GM21786 (cell line): ENCODE data around the gene LDHAL6A.
"Not testable (repeated sequence)": the region's sequence is repeated elsewhere in the genome, so short reads cannot be mapped to it uniquely, and the experiment has no call there.

Experiments used
- ATAC-seq: cut with Tn5 transposase; IDR thresholded peaks from one replicate; pipeline ENCODE4 v1.9.1; 2021; ENCODE audit not compliant: unreplicated experiment

The LDHAL6A gene

DNA sequence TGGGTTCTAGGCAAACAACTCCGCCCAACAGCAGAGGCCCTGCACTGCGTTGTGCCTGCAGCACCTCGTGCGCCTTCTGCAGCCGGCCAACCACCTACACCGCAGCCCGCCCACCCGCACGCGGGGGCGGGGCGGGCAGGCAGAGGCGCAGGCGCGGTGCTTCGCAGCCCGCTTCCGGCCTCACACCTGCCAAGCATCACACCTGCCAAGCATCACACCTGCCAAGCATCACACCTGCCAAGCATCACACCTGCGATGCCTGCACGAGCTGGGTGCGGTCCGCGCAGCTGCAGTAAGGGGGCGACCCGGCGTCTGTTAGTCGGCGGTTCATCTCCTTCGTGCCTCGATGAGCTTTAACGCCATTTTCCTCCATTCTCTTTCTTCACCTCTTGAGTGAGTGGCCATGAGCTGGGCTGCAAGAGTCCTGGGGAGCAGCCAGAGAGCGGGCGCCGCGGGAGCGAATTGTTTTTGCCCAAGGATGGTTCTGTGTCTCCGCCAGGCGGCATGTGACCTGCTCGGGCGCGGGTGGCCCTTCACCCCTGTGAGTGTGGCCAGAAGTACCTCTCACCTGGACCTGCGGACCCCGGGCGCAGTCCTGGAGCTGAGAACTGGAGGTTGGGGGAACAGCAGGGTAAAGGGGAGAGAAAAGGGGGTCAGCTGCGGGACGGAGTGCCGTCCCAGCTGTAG lies at the start of gene LDHAL6A:
Gene LDHAL6A, plus strand, starts transcription at position 171 of the 687 bp plus-strand sequence. CDS start 825 bp downstream, outside the sequence.
- ATAC-seq, result no peak

DNA sequence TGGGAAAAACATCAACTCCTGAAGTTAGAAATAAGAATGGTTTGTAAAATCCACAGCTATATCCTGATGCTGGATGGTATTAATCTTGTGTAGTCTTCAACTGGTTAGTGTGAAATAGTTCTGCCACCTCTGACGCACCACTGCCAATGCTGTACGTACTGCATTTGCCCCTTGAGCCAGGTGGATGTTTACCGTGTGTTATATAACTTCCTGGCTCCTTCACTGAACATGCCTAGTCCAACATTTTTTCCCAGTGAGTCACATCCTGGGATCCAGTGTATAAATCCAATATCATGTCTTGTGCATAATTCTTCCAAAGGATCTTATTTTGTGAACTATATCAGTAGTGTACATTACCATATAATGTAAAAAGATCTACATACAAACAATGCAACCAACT lies 48.3 kb upstream of the LDHAL6A start:
- ATAC-seq, result not testable (repeated sequence)

DNA sequence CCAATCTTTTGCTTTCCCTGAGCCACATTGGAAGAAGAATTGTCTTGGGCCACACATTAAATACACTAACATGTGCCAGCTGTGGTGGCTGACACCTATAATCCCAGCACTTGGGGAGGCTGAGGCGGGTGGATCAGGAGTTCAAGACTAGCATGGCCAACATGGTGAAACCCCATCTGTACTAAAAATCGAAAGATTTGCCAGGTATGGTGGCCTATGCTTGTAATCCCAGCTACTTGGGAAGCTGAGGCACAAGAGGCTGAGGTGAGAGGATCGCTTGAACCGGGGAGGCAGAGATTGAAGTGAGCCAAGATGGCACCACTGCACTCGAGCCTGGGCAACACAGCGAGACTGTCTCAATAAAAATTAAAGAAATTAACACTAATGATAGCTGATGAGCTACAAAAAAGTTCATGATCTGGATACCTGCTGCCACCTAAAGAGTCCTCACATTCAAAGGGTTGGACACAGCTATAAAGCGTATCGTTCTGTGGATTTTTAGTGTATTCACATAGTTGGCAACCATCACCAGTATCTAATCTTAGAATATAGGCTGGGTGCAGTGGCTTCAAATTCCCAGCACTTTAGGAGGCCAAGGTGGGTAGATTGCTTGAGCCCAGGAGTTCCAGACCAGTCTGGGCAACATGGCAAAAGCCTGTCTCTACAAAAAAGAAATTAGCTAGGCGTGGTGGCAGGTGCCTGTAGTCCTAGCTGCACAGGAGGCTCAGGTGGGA lies 46.9 kb upstream of the LDHAL6A start:
- no peak for ATAC-seq

DNA sequence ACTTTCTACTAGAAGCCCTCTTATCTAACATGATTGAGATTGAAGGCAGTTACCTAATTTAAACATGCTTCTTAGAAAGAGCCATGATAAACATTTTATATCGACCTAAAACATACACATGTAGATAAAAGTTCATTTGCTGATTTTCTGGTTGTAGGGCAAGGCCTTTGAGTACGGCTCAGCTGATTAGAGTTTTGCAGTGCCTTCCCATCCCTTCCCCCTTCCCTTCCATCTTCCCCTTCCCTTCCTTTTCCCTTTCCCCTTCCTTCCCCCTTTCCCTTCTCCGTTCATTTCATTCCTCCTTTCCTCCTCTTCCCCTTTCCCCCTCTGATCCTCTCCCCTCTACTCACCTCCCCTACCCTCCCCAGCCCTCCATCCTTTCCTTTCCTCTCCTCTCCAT lies 39.2 kb upstream of the LDHAL6A start:
- no peak for ATAC-seq

DNA sequence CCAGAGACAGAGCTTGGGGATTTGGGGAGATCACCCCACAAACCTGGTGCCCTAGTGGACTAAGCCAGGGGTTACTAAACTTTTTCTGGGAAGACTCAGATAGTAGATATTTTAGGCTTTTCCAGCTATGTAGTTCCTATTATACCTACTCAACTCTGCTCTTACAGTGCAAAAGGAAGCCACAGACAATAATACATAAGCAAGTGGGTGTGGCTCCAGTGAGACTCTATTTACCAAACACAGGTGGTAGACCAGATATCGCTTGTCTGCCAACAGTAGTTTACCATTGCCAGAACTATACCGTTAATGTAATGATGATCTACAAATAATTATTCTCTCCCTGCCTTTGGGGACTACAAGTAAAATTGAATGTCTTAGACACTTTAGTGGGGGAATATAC lies 36.6 kb upstream of the LDHAL6A start:
- no peak for ATAC-seq

DNA sequence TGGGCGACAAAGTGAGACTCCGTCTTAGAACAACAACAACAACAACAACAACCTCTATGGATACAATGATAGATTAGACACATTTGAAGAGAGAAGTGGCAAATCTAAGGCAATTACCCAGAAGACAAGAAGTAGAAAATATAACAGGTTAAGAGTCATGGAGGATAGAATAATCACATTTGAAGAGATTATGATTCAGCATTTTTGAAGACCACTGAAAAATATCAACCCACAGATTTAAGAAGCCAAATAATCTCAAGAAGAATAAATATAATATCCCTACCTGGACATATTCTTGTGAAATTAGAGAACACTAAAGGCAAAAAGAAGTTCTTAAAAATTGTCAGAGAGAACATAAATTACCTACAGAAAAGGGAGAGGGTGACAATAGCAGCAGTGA lies 35.6 kb upstream of the LDHAL6A start:
- ATAC-seq, result no peak

DNA sequence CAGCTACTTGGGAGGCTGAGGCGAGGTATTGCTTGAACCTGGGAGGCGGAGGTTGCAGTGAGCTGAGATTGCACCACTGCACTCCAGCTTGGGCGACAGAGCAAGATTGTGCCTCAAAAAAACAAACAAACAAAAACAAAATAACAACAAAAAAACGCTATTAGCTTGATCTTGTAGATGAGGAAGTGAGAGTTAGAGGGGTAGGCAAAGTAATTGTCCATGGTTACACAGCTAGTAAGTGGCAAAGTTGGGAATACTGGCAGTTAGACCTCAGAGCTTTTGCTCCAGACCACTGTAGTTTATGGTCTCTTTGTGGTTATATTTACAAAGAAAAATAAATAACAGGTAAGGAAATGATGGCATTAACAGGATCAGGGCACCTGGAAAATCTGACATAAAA lies 28.4 kb upstream of the LDHAL6A start:
- no peak for ATAC-seq

DNA sequence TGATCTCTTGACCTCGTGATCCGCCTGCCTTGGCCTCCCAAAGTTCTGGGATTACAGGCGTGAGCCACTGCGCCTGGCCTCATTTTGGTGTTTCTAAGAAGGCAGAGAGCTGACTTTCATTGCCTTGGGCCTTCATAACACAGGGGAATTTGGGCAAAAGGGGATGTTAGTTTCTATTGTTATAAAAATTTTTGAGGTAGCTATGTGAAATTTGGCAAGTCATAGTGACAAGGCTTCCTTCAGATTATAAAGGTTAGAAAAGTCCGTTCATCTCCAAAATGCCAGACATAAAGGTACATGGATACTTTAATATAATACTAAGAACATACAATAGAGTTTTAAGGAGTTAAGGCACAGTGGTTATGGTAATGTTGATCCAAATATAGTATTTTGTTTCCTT lies 26.3 kb upstream of the LDHAL6A start:
- ATAC-seq, result no peak

DNA sequence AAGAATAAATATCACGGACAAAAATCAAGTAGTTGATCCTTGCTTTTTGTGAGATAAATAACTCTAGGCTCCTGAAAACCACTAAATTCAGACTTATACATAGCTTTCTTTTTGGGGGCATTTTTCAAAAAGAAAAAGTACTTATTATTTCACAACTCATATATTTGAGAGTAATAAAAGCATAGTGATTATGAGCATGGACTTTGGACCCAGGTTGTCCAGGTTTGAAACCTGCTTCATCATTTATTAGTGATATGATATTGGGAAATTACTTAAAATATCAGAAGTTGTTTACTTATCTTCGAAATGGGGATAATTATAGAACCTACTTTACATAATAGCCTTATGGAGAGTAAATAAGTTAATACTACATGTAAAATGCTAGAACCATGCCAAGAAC lies 17.0 kb upstream of the LDHAL6A start:
- no peak for ATAC-seq

DNA sequence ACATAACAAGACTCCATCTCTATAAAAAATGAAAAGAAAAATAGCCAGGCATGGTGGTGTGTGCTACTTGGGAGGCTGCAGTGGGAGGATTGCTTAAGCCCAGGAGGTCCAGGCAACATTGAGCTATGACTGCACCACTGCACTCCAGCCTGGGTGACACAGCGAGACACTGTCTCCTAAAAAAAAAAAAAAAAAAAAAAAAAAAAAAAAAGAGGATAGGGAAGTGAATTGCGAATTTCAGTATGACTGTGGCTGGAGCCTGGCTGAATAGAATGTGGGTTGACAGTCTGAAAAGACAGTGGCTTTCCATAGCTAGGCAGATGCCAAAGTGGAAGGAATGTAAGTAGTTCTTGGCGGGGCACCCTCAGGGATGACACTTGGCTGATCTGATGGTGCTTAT lies 6.4 kb upstream of the LDHAL6A start:
- no peak for ATAC-seq

DNA sequence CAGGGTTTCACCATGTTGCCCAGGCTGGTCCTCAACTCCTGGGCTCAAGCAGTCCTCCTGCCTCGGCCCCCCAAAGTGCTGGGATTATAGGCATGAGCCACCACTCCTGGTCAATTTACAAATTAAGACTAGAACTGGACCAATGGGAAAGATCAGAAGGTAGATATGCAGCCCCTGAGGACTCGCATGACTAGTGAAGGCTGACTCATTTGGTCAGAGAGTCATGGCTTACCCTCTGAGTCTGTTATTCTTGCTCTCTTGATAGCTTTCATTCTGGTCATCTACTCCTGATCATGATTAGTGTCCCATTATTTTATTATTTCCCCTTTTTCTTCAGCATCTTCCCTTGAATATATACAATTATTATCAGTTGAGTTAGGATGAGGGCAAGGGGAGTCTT lies 2.7 kb upstream of the LDHAL6A start:
- no peak for ATAC-seq

DNA sequence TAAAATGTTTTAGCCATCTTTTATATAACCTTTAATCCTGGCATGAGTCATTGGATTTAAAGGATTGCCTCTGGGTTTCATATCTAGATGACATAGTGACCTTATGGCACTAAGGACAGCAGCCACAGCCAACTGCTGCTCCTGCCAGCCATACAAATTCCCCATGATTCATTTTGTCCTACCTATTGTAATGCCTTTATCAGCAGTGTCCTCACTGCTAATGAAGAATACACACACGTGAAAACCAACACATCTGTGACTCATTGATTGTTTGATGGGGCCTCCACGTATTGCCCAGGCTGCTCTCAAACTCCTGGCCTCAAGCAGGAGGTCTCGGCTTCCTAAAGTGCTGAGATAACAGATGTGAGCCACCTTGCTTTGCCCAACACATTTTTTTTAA lies 1.8 kb downstream of the LDHAL6A start:
- ATAC-seq, result no peak

DNA sequence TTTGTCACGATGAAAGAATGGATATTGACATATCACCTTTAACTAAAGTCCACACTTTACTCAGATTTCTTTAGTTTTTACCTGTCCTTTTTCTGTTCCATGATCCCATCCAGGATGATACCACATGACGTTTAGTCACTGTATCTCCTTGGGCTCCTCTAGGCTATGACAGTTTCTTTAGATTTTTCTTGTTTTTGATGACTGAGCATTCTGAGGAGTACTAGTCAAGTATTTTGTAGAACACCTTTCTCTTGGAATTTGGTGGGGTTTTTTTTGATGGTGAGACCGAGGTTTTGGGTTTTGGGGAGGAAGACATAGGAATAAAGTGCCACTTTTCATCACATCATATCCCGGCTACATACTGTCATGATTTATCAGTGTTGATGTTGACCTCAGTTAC lies 4.0 kb downstream of the LDHAL6A start:
- no peak for ATAC-seq

DNA sequence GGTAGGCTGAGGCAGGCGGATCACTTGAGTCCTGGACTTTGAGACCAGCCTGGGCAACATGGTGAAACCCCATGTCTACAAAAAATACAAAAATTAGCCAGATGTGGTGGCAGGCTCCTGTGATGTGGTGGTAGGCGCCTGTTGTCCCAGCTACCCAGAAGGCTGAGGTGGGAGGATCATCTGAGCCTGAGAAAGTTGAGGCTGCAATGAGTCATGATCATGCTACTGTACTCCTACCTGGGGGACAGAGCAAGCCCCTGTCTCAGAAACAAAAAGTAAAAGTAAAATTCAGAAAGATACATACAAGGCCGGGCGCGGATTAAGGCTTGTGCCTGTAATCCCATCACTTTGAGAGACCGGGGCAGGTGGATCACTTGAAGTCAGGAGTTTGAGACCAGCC lies 6.3 kb downstream of the LDHAL6A start:
- no peak for ATAC-seq

DNA sequence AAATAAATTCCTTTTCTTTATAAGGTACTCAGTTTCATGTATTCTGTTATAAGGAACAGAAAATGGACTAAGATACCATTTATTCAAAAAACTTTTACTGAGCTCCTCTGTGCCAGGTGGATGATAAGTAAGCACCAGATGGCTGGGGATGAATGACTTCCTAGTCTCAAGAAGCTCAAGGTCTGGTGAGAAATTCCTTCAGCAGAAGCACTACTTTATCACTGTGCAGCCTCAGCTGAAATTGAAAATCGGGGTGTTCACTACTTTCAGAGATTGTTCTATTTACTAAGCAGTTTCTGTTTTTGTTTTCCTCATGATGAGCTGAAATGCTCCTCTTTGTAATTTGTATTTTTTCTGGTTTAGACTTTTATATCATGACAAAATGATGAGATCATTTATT lies 7.8 kb downstream of the LDHAL6A start:
- ATAC-seq, result no peak

DNA sequence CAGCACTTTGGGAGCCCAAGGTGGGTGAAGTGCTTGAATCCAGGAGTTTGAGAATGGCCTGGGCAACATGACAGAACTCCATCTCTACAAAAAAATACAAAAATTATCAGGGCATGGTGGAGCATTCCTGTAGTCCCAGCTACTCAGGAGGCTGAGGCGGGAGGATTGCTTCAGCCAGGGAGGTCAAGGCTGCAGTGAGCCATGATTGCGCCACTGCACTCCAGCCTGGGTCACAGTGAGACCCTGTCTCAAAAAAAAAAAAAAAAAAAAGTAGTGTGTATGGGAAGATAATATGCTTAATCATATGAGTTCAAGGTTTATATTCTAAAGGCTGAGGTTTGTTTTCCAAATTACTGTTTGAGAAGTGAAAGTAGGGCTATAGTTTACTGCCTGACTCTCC lies 10.7 kb downstream of the LDHAL6A start:
- ATAC-seq, result no peak

DNA sequence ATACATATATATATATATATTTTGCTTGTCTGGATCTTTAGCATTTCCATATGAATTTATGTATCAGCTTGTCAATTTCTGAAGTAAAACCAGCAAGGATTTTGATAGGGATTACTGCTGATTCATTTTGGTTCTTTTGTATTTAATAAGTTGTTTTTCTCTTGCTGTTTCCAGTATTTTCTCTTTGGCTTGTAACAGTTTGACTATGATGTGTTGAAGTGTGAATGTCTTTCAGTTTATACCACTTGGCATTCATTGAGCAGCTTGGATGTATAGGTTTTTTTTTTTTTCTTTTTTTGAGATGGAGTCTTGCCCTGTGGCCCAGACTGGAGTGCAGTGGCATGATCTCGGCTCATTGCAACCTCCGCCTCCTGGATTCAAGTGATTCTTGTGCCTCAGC lies 12.4 kb downstream of the LDHAL6A start:
- no peak for ATAC-seq

DNA sequence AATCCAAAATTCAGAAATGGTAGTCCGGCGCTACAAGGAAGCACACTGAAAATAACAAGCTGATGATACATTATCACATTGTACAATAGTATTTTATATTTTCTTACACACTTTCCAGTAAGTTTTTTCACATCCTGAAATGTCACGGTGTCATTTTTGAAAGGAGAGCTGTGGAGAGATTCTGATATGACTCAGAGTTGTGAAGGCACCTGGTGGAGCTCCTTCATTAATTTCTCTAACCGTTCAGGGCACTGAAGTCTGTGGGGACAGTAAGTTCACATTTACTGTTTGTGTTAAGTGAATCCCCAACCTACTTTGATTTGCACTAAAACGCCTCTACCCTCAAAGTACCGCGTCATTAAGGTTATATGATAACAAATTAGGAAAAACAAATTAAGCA lies 13.3 kb downstream of the LDHAL6A start:
- no peak for ATAC-seq

DNA sequence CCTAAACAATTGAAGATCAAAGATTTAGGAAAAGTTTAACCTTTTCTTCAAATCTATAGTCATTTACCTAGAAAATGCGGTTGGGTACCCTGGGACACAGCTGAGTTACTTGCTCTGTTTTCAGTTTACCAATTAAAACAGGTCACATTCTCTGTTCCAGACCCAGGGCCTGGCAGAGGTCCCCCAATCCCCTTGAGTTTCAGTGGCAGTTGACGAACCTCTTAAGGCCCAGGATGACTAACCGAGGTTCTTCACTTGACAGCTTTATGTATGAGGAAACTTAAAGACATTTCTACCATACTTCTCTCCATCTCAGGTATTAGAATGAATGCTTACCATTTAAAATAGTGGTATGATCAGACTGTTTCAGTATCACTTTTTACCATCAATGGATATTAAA lies 16.3 kb downstream of the LDHAL6A start:
- ATAC-seq, result peak; percentile 60

DNA sequence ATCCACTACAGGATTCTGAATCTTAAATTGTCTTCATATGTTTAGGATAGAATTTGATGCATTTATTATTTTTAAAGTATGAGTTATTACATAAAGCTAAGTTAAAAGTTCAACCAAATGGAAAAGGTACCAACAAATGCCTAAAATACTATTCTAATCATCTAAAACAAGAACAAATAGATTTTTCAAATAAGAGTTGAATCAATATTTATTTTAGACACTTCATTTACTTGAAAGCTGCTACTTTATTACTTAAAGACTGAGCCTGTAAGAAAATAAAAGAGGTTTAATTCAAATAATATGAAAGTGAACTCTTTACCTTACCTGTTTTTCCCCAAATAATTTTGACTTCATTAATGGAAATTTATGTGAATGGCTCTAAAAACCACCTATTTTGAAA lies 16.9 kb downstream of the LDHAL6A start:
- ATAC-seq, result no peak

DNA sequence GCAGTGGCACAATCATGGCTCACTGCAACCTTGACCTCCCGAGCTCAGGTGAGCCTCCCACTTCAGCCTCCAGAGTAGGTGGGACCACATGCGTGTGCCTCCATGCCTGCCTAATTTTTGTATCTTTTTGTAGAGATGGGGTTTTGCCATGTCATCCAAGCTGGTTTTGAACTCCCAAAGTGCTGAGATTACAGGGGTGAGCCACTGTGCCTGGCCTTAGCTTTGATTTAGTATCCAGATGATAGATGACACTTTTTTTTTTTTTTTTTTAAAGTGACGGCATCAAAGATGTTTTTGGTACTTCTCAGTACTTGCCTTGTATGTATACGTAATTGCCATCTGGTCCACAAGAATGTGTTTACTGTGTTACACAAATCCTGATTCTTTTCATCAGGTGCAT lies 23.4 kb downstream of the LDHAL6A start:
- ATAC-seq, result no peak

DNA sequence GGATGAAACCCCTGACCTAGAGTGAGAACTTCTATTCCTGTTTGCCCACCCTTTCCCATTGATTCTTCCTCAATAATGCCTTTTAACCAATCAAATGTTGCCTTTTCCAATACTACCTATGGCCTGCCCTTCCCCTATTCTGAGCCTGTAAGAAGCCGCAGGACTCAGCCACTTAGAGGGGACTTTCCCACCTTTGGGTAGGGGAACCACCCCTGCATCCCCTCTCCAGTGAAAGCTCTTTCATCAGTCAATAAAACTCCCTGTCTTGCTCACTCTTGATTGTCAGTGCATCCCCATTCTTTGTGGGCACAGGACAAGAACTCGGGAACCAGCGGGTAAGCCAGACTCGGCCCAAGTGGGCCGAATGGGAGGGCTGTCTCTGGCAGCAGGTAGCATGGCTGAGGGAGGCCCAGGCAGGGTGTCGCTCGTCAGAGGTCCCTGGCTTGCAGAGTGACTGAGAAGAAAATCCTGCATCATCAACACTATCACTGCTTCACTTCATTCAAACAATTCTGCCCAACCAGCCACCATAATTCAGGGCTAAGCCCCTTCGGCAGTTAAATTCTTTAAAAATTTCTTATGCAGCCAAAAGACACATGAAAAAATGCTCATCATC lies 30.4 kb downstream of the LDHAL6A start:
- peak; percentile 56 for ATAC-seq
